WERI-Rb-1 (cell line): ENCODE measurements around the gene SIGLEC12.

ENCODE experiments used
- DNase-seq: peaks from one replicate; pipeline ENCODE4 v3.0.0-alpha.2; 2020
- H3K27ac ChIP-seq: fragments of 250-450 bp; sonication (Bioruptor Pico); 2 replicates; pipeline ENCODE4 v1.5.1; 2020; ENCODE audit warnings: mild to moderate bottlenecking, moderate library complexity
- H3K27me3 ChIP-seq: fragments of 250-450 bp; sonication (Bioruptor Pico); 2 replicates; pipeline ENCODE4 v1.5.1; 2021; ENCODE audit warnings: mild to moderate bottlenecking, low read depth, moderate library complexity; ENCODE audit not compliant: insufficient read depth, severe bottlenecking
- H3K36me3 ChIP-seq: fragments of 250-450 bp; sonication (Bioruptor Pico); 2 replicates; pipeline ENCODE4 v1.5.1; 2020; ENCODE audit warnings: mild to moderate bottlenecking, moderate library complexity
- H3K4me3 ChIP-seq: 2 replicates; pipeline ENCODE4 v1.5.1; 2011; ENCODE audit warnings: low read depth, mild to moderate bottlenecking, control low read depth, low read length
- H3K9me3 ChIP-seq: fragments of 250-450 bp; sonication (Bioruptor Pico); 2 replicates; pipeline ENCODE4 v1.5.1; 2021; ENCODE audit warnings: mild to moderate bottlenecking, moderate library complexity; ENCODE audit not compliant: severe bottlenecking
- CTCF ChIP-seq: IDR thresholded peaks from 2 replicates; pipeline ENCODE4 v1.5.1; 2011; ENCODE audit warnings: low read depth, mild to moderate bottlenecking, control low read depth, inconsistent platforms, low read length

SIGLEC12 gene

GRCh38 chr19:51497666-51498065 is 3.9 kb downstream of the SIGLEC12 start:
- H3K9me3 ChIP-seq = no peaks in the 10 kb centered on the region
- no peak overlapping the region for H3K27ac ChIP-seq
- DNase-seq = no peak
- no peak for TF ChIP-seq CTCF
- H3K36me3 ChIP-seq = no peaks in the 10 kb centered on the region
- peaks cover 84% of the 10 kb centered on the region for H3K27me3 ChIP-seq
- H3K4me3 ChIP-seq = no peak overlapping the region

GRCh38 chr19:51493776-51494175 is 7.8 kb downstream of the SIGLEC12 start:
- no peak for DNase-seq
- Histone ChIP-seq H3K4me3 (no peak overlapping the region), H3K27me3 (peaks cover 89% of the 10 kb centered on the region), H3K27ac (no peak overlapping the region), H3K9me3 (no peaks in the 10 kb centered on the region), H3K36me3 (no peaks in the 10 kb centered on the region)
- no peak for TF ChIP-seq CTCF

GRCh38 chr19:51491586-51491985 is 10.0 kb downstream of the SIGLEC12 start:
- no peak for DNase-seq
- no peaks in the 10 kb centered on the region for H3K36me3 ChIP-seq
- no peaks in the 10 kb centered on the region for H3K9me3 ChIP-seq
- H3K4me3 ChIP-seq = no peak overlapping the region
- H3K27me3 ChIP-seq = peaks cover 85% of the 10 kb centered on the region
- no peak for TF ChIP-seq CTCF
- no peak overlapping the region for H3K27ac ChIP-seq

- no peak for DNase-seq
- Histone ChIP-seq H3K36me3 (no peaks in the 10 kb centered on the region), H3K27ac (no peak overlapping the region), H3K4me3 (no peak overlapping the region), H3K9me3 (no peaks in the 10 kb centered on the region), H3K27me3 (peaks cover 84% of the 10 kb centered on the region)
- TF ChIP-seq CTCF = no peak
These were observed 10.9 kb downstream of the SIGLEC12 start for GRCh38 chr19:51490676-51491075.

GRCh38 chr19:51489113-51489512 is 12.5 kb downstream of the SIGLEC12 start:
- Histone ChIP-seq H3K27ac (no peak overlapping the region), H3K27me3 (peaks cover 89% of the 10 kb centered on the region), H3K9me3 (no peaks in the 10 kb centered on the region), H3K4me3 (no peak overlapping the region), H3K36me3 (no peaks in the 10 kb centered on the region)
- no peak for DNase-seq
- no peak for TF ChIP-seq CTCF

GRCh38 chr19:51488491-51488890 is 13.1 kb downstream of the SIGLEC12 start:
- Histone ChIP-seq H3K27ac (no peak overlapping the region), H3K9me3 (no peaks in the 10 kb centered on the region), H3K27me3 (peaks cover 88% of the 10 kb centered on the region), H3K36me3 (no peaks in the 10 kb centered on the region), H3K4me3 (no peak overlapping the region)
- TF ChIP-seq CTCF = no peak
- no peak for DNase-seq
